Activated B cell treated with CpG ODN at 0.5 μM for 24 hours (primary cell): ENCODE results near the gene PLEKHA6. TPM values are rescaled to one million over a fixed set of nuclear protein-coding genes. Genes with fewer than 3 reads are reported as not detected.

Source experiments
- ATAC-seq: fragments of 200-7000 bp; cut with Tn5 transposase; one replicate; pipeline ENCODE4 v1.10.0; 2021; ENCODE audit warnings: low read depth, mild to moderate bottlenecking, moderate library complexity
- CTCF ChIA-PET: fragments of 350-600 bp; sonication (Branson Sonifier 250); formaldehyde crosslinking; loops from one replicate; lab custom pipeline; 2021; ENCODE audit warnings: antibody characterized with exemption; lab: Charles Lee
- POLR2A ChIA-PET: fragments of 350-600 bp; sonication (Branson Sonifier 250); formaldehyde crosslinking; loops from one replicate; lab custom pipeline; 2021; ENCODE audit warnings: antibody characterized with exemption; lab: Charles Lee
- DNase-seq: peaks from one replicate; pipeline ENCODE4 v3.0.0; 2022
- H3K27ac Mint-ChIP-seq: one replicate; pipeline ENCODE4 v1.8.0; 2020; ENCODE audit warnings: mixed read lengths
- H3K27me3 Mint-ChIP-seq: one replicate; pipeline ENCODE4 v1.8.0; 2021; ENCODE audit warnings: mixed read lengths
- H3K36me3 Mint-ChIP-seq: one replicate; pipeline ENCODE4 v1.8.0; 2021; ENCODE audit warnings: low read depth, mixed read lengths
- H3K4me1 Mint-ChIP-seq: one replicate; pipeline ENCODE4 v1.8.0; 2021; ENCODE audit warnings: mixed read lengths
- H3K4me3 Mint-ChIP-seq: one replicate; pipeline ENCODE4 v1.8.0; 2020; ENCODE audit warnings: mild to moderate bottlenecking, mixed read lengths
- H3K9me3 Mint-ChIP-seq: one replicate; pipeline ENCODE4 v1.8.0; 2020; ENCODE audit warnings: mixed read lengths
- CTCF ChIP-seq: fragments of 200-600 bp; IDR thresholded peaks from one replicate; pipeline ENCODE4 v1.8.0; 2022; ENCODE audit warnings: antibody characterized with exemption, mild to moderate bottlenecking
- intact Hi-C: fragments of 100-400 bp; cut with micrococcal nuclease; formaldehyde crosslinking; loops from one replicate; pipeline ENCODE4 v1.15.1; 2024
- total RNA-seq: library from RNA; stranded (reverse); gene quantifications from 2 replicates; pipeline ENCODE4 v1.2.3, GENCODE V29; 2022

Gene PLEKHA6
- total RNA-seq, 1 donor from 2014 or later = 0.62 TPM

GRCh38 chr1:204271970-204272369 is 87.8 kb downstream of the PLEKHA6 start:
- CTCF ChIA-PET = no interaction called here

GRCh38 chr1:204268101-204268500 is 91.6 kb downstream of the PLEKHA6 start:
- intact Hi-C loops = no loop called here

More at GRCh38 chr1:204271970-204272369, 87.8 kb downstream of the PLEKHA6 start:
- POLR2A ChIA-PET = no interaction called here
- Mint-ChIP-seq H3K4me1 (no peaks in the 10 kb centered on the region), H3K9me3 (no peaks in the 10 kb centered on the region), H3K4me3 (no peak overlapping the region), H3K27me3 (peaks cover 24% of the 10 kb centered on the region), H3K36me3 (no peaks in the 10 kb centered on the region), H3K27ac (no peak overlapping the region)
- ATAC-seq (no peak), DNase-seq (no peak)
- intact Hi-C loops = no loop called here
- TF ChIP-seq CTCF = no peak

GRCh38 chr1:204267191-204267601 is 92.5 kb downstream of the PLEKHA6 start:
- ATAC-seq (no peak), DNase-seq (no peak)
- intact Hi-C loops = no loop called here
- ChIA-PET CTCF (no interaction called here), POLR2A (no interaction called here)
- Mint-ChIP-seq H3K27me3 (peaks cover 9% of the 10 kb centered on the region), H3K9me3 (no peaks in the 10 kb centered on the region), H3K4me3 (no peak overlapping the region), H3K4me1 (no peaks in the 10 kb centered on the region), H3K36me3 (no peaks in the 10 kb centered on the region), H3K27ac (no peak overlapping the region)
- no peak for TF ChIP-seq CTCF

More at GRCh38 chr1:204268101-204268500, 91.6 kb downstream of the PLEKHA6 start:
- Mint-ChIP-seq H3K27ac (no peak overlapping the region), H3K9me3 (no peaks in the 10 kb centered on the region), H3K4me3 (no peak overlapping the region), H3K4me1 (no peaks in the 10 kb centered on the region), H3K27me3 (peaks cover 9% of the 10 kb centered on the region), H3K36me3 (no peaks in the 10 kb centered on the region)
- no peak for TF ChIP-seq CTCF
- ATAC-seq (no peak), DNase-seq (no peak)
- ChIA-PET CTCF (no interaction called here), POLR2A (no interaction called here)

GRCh38 chr1:204266504-204267034 is 93.2 kb downstream of the PLEKHA6 start:
- CTCF ChIA-PET = no interaction called here
- DNase-seq = no peak

GRCh38 chr1:204265665-204266064 is 94.1 kb downstream of the PLEKHA6 start:
- CTCF ChIA-PET = no interaction called here
- Mint-ChIP-seq H3K9me3 (no peaks in the 10 kb centered on the region), H3K27ac (no peak overlapping the region), H3K36me3 (no peaks in the 10 kb centered on the region), H3K27me3 (peaks cover 9% of the 10 kb centered on the region), H3K4me1 (no peaks in the 10 kb centered on the region), H3K4me3 (no peak overlapping the region)
- no peak for TF ChIP-seq CTCF
- ATAC-seq (no peak), DNase-seq (no peak)
- intact Hi-C loops = no loop called here
- POLR2A ChIA-PET = no interaction called here

More at GRCh38 chr1:204266504-204267034, 93.2 kb downstream of the PLEKHA6 start:
- no peak for TF ChIP-seq CTCF
- intact Hi-C loops = no loop called here
- Mint-ChIP-seq H3K9me3 (no peaks in the 10 kb centered on the region), H3K27me3 (peaks cover 9% of the 10 kb centered on the region), H3K4me1 (no peaks in the 10 kb centered on the region), H3K36me3 (no peaks in the 10 kb centered on the region), H3K27ac (no peak overlapping the region), H3K4me3 (no peak overlapping the region)
- ATAC-seq = no peak
- POLR2A ChIA-PET = no interaction called here
